Measurements from ENCODE around the gene TMEM209.

DNA sequence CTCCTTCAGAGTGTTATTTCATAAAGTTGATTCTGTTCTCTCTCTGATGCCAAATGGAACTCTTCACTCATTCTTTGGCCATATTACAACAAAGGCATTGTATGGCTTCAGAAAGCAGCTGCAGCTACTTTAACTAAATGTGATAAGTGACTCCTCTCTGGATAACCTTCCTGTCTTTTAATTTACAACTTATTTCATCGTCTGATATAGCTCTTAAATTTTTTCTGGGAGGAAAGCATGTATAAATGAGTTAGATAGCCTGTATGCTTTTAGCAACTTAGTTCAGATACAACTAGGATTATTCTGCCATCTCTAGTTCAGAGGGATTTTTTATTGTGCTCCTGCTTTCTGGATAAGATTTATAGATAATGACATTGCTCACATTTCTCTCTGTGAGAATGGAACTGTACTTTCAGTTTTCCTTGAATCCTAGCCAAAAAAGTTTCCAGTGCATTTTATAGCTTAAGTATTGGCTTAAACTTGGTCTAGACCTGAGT, 77.3 kb downstream of the TMEM209 start:
- TF ChIP-seq, protein P1, sequence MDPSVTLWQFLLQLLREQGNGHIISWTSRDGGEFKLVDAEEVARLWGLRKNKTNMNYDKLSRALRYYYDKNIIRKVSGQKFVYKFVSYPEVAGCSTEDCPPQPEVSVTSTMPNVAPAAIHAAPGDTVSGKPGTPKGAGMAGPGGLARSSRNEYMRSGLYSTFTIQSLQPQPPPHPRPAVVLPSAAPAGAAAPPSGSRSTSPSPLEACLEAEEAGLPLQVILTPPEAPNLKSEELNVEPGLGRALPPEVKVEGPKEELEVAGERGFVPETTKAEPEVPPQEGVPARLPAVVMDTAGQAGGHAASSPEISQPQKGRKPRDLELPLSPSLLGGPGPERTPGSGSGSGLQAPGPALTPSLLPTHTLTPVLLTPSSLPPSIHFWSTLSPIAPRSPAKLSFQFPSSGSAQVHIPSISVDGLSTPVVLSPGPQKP (IDR thresholded peaks at IDR 0.05; ENCODE audit: low read depth, low read length) = no peak
- TF ChIP-seq, protein P2, sequence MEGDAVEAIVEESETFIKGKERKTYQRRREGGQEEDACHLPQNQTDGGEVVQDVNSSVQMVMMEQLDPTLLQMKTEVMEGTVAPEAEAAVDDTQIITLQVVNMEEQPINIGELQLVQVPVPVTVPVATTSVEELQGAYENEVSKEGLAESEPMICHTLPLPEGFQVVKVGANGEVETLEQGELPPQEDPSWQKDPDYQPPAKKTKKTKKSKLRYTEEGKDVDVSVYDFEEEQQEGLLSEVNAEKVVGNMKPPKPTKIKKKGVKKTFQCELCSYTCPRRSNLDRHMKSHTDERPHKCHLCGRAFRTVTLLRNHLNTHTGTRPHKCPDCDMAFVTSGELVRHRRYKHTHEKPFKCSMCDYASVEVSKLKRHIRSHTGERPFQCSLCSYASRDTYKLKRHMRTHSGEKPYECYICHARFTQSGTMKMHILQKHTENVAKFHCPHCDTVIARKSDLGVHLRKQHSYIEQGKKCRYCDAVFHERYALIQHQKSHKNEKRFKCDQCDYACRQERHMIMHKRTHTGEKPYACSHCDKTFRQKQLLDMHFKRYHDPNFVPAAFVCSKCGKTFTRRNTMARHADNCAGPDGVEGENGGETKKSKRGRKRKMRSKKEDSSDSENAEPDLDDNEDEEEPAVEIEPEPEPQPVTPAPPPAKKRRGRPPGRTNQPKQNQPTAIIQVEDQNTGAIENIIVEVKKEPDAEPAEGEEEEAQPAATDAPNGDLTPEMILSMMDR (IDR thresholded peaks at IDR 0.05) = no peak
- TF ChIP-seq ZFP36 (IDR thresholded peaks at IDR 0.05; ENCODE audit: borderline replicate concordance, partially characterized antibody) (no peak), TP53 (CRISPR knock-in tag; IDR thresholded peaks at IDR 0.05) (no peak), RCOR1 (IDR thresholded peaks at IDR 0.05; ENCODE audit: low read depth, low read length) (no peak), MAZ (IDR thresholded peaks at IDR 0.05; ENCODE audit: borderline replicate concordance, low read depth, low read length) (no peak), POLR2A (IDR thresholded peaks at IDR 0.05; ENCODE audit: low read length) (no peak), CHD2 (IDR thresholded peaks at IDR 0.05; ENCODE audit: low read length, partially characterized antibody) (no peak), BHLHE40 (IDR thresholded peaks at IDR 0.05; ENCODE audit: low read depth, low read length) (no peak), POLR2AphosphoS2 (conservative IDR thresholded peaks at IDR 0.05; ENCODE audit: low read length) (no peak)
- TF ChIP-seq, protein P3, sequence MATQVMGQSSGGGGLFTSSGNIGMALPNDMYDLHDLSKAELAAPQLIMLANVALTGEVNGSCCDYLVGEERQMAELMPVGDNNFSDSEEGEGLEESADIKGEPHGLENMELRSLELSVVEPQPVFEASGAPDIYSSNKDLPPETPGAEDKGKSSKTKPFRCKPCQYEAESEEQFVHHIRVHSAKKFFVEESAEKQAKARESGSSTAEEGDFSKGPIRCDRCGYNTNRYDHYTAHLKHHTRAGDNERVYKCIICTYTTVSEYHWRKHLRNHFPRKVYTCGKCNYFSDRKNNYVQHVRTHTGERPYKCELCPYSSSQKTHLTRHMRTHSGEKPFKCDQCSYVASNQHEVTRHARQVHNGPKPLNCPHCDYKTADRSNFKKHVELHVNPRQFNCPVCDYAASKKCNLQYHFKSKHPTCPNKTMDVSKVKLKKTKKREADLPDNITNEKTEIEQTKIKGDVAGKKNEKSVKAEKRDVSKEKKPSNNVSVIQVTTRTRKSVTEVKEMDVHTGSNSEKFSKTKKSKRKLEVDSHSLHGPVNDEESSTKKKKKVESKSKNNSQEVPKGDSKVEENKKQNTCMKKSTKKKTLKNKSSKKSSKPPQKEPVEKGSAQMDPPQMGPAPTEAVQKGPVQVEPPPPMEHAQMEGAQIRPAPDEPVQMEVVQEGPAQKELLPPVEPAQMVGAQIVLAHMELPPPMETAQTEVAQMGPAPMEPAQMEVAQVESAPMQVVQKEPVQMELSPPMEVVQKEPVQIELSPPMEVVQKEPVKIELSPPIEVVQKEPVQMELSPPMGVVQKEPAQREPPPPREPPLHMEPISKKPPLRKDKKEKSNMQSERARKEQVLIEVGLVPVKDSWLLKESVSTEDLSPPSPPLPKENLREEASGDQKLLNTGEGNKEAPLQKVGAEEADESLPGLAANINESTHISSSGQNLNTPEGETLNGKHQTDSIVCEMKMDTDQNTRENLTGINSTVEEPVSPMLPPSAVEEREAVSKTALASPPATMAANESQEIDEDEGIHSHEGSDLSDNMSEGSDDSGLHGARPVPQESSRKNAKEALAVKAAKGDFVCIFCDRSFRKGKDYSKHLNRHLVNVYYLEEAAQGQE (IDR thresholded peaks at IDR 0.05) = no peak
- TF ChIP-seq, protein P4, sequence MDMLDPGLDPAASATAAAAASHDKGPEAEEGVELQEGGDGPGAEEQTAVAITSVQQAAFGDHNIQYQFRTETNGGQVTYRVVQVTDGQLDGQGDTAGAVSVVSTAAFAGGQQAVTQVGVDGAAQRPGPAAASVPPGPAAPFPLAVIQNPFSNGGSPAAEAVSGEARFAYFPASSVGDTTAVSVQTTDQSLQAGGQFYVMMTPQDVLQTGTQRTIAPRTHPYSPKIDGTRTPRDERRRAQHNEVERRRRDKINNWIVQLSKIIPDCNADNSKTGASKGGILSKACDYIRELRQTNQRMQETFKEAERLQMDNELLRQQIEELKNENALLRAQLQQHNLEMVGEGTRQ (IDR thresholded peaks at IDR 0.05) = no peak

Data from A549 (cell line).